Osteoblast (primary cell): ENCODE measurements around the gene GCAT. TPM values are rescaled to one million over a fixed set of nuclear protein-coding genes. Genes with fewer than 3 reads are reported as not detected.

Experiments
- DNase-seq: peaks from one replicate; pipeline ENCODE4 v3.0.0; 2011; ENCODE audit warnings: low spot score, mixed read lengths; ENCODE audit not compliant: insufficient read length; ENCODE audit errors: missing footprints
- H2AFZ ChIP-seq: 2 replicates; pipeline ENCODE4 v1.6.0; 2011; ENCODE audit warnings: mild to moderate bottlenecking, low read length
- H3K27ac ChIP-seq: 2 replicates; pipeline ENCODE4 v1.5.1; 2011; ENCODE audit warnings: mild to moderate bottlenecking, low read depth, low read length, moderate library complexity
- H3K27me3 ChIP-seq: 2 replicates; pipeline ENCODE4 v1.6.0; 2012; ENCODE audit warnings: mild to moderate bottlenecking, control low read depth, inconsistent platforms, low read length, moderate library complexity; ENCODE audit not compliant: insufficient read depth
- H3K36me3 ChIP-seq: 2 replicates; pipeline ENCODE4 v1.5.1; 2011; ENCODE audit warnings: mild to moderate bottlenecking, low read length, control low read depth, moderate library complexity; ENCODE audit not compliant: insufficient read depth
- H3K4me1 ChIP-seq: 2 replicates; pipeline ENCODE4 v1.5.1; 2011; ENCODE audit warnings: mild to moderate bottlenecking, low read length, control low read depth, moderate library complexity; ENCODE audit not compliant: insufficient read depth
- H3K4me2 ChIP-seq: 2 replicates; pipeline ENCODE4 v1.6.0; 2011; ENCODE audit warnings: mild to moderate bottlenecking, low read length; ENCODE audit not compliant: insufficient read depth
- H3K4me3 ChIP-seq: fragments of 200-600 bp; sonication (generic); 3 replicates; pipeline ENCODE4 v1.5.1; 2012; ENCODE audit warnings: mild to moderate bottlenecking, low read length, inconsistent platforms; ENCODE audit not compliant: insufficient read depth
- H3K79me2 ChIP-seq: 2 replicates; pipeline ENCODE4 v1.6.0; 2012; ENCODE audit warnings: mild to moderate bottlenecking, low read length, control low read depth, inconsistent platforms; ENCODE audit not compliant: insufficient read depth
- H3K9me3 ChIP-seq: 2 replicates; pipeline ENCODE4 v1.5.1; 2011; ENCODE audit warnings: low read depth, low read length, control low read depth
- H4K20me1 ChIP-seq: 2 replicates; pipeline ENCODE4 v1.6.0; 2012; ENCODE audit warnings: mild to moderate bottlenecking, low read length, control low read depth; ENCODE audit not compliant: insufficient read depth
- CTCF ChIP-seq: IDR thresholded peaks from 2 replicates; pipeline ENCODE4 v1.5.1; 2011; ENCODE audit warnings: mild to moderate bottlenecking, low read depth, low read length, moderate library complexity; ENCODE audit errors: extremely low read depth
- total RNA-seq: library from RNA; depleted of rRNA; stranded (reverse); fragments of >200 nt; gene quantifications from 2 replicates; pipeline ENCODE4 v1.2.3, GENCODE V29; 2012

Gene GCAT
- total RNA-seq, 1 donor: 26.8 TPM

DNA sequence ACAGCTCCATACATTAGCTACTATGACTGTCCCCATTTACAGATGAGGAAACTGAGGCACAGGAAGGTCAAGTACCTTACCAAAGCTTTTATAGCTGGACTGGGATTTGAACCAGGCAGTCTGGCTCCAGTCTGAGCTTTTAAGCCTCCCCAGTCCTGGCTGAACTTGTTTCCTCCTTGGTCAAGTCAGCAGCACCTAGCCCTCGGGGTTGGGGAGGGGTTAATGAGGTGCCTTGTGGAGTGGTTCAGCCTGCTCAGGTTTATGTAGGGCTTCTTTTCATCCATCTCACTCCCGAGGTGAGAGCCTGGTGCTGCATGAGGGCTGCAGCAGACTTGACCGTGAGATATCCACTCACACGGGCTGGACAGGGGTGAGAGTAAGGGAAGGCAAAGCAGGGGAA is 36.7 kb upstream of the GCAT start:
- Histone ChIP-seq H4K20me1 (peaks cover 3% of the 10 kb centered on the region), H3K79me2 (no peaks in the 10 kb centered on the region), H3K4me1 (peaks cover 11% of the 10 kb centered on the region), H3K4me2 (no peak overlapping the region), H3K4me3 (no peak overlapping the region), H3K27me3 (no peaks in the 10 kb centered on the region), H3K27ac (no peak overlapping the region), H3K36me3 (peaks cover 80% of the 10 kb centered on the region), H3K9me3 (no peaks in the 10 kb centered on the region), H2AFZ (no peak overlapping the region)
- TF ChIP-seq CTCF: no peak
- DNase-seq: no peak

DNA sequence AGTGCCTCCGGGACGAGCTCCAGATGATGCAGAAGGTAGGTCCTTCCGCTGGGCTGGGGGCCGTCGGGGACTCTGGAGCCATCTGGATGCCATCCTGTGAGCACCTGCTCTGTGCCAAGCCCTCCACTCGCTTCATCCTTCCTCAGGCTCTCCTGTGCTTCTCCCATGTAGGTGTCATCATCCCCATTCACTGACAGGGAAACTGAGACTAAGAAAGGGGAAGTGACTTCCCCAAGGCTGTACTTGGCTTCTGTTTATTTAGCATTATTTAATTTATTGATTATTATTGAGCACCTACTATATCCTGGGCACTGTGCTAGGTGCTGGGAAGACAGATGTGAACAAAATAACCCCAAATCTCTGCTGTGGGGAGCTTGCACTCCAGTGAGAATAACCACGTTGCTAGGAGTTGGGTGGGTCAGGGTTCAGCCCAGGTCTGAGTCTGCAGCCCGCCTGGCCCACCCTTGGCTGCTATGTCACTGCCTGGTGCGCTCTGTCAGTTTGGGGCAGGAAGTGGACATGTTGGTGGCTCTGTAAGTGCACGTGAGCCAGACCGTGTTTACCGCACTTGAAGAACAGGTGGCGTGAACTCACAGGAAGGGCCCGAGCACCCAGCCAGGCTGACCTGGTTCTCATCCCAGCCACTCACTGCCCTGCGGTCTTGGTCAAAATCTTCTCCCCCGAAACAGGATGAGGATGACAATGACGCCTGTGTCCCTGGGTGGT is 35.9 kb upstream of the GCAT start:
- DNase-seq: peak; percentile 34
- Histone ChIP-seq H3K9me3 (no peaks in the 10 kb centered on the region), H4K20me1 (peaks cover 3% of the 10 kb centered on the region), H3K79me2 (no peaks in the 10 kb centered on the region), H3K27me3 (no peaks in the 10 kb centered on the region), H3K27ac (no peak overlapping the region), H3K36me3 (peaks cover 74% of the 10 kb centered on the region), H3K4me1 (peaks cover 18% of the 10 kb centered on the region), H2AFZ (no peak overlapping the region), H3K4me2 (no peak overlapping the region), H3K4me3 (no peak overlapping the region)
- TF ChIP-seq CTCF: no peak

DNA sequence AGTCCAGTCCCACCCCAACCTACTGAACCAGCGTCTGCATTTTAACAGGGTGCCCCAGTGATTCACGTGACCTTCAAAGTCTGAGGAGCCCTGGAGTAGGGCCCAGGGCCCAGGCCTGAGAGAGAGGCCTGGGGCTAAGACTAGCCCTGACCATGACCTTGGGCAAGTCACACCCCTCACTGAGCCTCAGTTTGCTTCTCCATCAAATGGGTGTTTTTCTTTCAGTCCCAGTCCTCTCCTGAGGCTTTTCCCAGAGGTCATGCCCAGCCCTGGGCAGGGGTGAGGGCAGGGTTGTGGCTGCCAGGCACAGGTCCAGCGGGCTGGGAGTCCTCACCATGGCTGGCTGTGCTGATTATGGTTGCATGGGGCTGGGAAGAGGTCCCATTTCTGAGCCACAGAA is 33.0 kb upstream of the GCAT start:
- H3K27ac ChIP-seq: peak overlapping the region; percentile 77
- peaks cover 46% of the 10 kb centered on the region for H3K36me3 ChIP-seq
- TF ChIP-seq CTCF: no peak
- no peaks in the 10 kb centered on the region for H3K9me3 ChIP-seq
- H2AFZ ChIP-seq: no peak overlapping the region
- H3K4me1 ChIP-seq: peaks cover 26% of the 10 kb centered on the region
- no peak overlapping the region for H3K4me2 ChIP-seq
- DNase-seq: peak; percentile 39
- H3K27me3 ChIP-seq: no peaks in the 10 kb centered on the region
- no peaks in the 10 kb centered on the region for H4K20me1 ChIP-seq
- H3K4me3 ChIP-seq: no peak overlapping the region
- no peaks in the 10 kb centered on the region for H3K79me2 ChIP-seq

DNA sequence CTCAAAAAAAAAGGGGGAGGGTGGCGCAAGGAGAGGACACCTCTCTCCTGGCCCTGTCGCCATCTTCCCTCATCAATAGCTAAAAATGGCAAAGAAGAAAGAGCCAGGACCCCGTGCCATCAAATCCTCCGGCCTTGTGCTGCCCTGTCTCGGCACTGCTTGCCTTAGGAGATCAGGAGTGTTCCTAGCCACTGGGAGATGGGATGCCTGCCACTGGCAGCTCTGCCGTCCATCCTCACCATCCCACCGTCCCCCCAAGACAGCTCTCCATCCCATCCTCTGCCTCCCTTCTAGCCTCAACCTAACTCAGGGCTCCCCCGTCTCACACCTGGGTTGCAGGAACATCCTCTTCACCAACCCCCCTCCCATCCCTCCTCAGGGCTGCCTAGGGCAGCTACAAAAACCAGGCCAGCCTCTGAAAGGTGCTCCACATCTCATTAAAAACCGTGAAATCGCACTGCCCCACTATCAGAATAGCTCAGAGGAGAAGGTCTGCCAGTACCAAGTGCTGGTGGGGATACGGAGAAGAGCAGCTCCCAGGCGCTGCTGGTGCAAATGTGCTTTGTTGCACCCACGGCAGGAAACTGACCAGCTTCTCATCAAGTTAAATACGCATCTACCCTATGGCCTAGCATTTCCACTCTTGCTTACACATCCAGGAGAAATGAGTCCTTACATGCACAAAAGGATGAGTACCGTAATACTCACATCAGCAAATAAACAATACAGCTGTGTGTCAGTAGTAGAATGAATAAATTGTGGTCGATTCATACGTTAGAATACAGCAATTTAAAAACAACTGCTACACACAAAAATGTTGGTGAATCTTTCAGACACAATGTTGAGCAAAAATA is 31.7 kb upstream of the GCAT start:
- H3K27ac ChIP-seq: peak overlapping the region; percentile 77
- no peaks in the 10 kb centered on the region for H4K20me1 ChIP-seq
- peaks cover 26% of the 10 kb centered on the region for H3K4me1 ChIP-seq
- DNase-seq: peak; percentile 93
- H3K9me3 ChIP-seq: no peaks in the 10 kb centered on the region
- no peaks in the 10 kb centered on the region for H3K79me2 ChIP-seq
- no peaks in the 10 kb centered on the region for H3K27me3 ChIP-seq
- H2AFZ ChIP-seq: no peak overlapping the region
- peak overlapping the region; percentile 60 for H3K4me2 ChIP-seq
- no peak overlapping the region for H3K4me3 ChIP-seq
- peaks cover 42% of the 10 kb centered on the region for H3K36me3 ChIP-seq
- no peak for TF ChIP-seq CTCF
